Fibroblast of lung (primary cell): Measurements from ENCODE around the gene MTARC1.

Experiments
- EZH2 ChIP-seq: IDR thresholded peaks from 2 replicates; pipeline ENCODE4 v1.5.1; 2012; ENCODE audit warnings: low read length, control low read depth, mild to moderate bottlenecking; ENCODE audit errors: missing control alignments
- TF ChIP-seq, protein P1 (sequence below), 2 donors: IDR thresholded peaks in 1 of 2; conservative IDR thresholded peaks in 1 of 2; 1 replicate in 1 of 2; 2 replicates in 1 of 2; pipeline ENCODE4 v1.5.1; 2011 to 2012; ENCODE audit warnings: low read length in 2 of 2, control low read depth in 1 of 2, inconsistent platforms in 1 of 2, low read depth in 1 of 2, mild to moderate bottlenecking in 1 of 2

DNA sequence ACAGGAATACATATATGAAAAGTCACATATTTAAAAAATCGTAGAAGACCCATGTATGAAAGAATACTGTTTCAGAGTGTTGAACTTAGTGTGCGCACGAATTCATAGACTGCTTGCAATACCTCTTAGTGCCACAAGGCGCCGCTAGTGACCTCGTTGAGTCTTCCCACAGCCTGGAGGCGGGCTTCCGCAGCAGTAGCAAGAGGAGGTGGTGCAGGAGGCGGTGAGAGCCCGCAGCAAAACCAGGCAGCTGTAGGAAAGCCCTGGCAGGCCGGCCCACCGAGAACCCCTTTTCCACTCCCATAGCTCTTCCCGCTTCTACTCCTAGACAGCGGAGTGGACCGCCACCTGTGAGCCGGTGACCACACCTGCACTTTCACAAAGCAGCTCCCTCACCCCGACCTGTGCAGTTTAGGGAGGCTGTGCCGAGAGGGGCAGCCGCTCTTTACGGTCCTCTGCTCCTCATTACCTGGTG, 23.5 kb downstream of the MTARC1 start:
- TF ChIP-seq, protein P1, sequence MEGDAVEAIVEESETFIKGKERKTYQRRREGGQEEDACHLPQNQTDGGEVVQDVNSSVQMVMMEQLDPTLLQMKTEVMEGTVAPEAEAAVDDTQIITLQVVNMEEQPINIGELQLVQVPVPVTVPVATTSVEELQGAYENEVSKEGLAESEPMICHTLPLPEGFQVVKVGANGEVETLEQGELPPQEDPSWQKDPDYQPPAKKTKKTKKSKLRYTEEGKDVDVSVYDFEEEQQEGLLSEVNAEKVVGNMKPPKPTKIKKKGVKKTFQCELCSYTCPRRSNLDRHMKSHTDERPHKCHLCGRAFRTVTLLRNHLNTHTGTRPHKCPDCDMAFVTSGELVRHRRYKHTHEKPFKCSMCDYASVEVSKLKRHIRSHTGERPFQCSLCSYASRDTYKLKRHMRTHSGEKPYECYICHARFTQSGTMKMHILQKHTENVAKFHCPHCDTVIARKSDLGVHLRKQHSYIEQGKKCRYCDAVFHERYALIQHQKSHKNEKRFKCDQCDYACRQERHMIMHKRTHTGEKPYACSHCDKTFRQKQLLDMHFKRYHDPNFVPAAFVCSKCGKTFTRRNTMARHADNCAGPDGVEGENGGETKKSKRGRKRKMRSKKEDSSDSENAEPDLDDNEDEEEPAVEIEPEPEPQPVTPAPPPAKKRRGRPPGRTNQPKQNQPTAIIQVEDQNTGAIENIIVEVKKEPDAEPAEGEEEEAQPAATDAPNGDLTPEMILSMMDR (conservative IDR thresholded peaks at IDR 0.05 in 1 of 2, IDR thresholded peaks at IDR 0.05 in 1 of 2; ENCODE audit: low read depth in 1 of 2, low read length in 2 of 2): peak; percentile 96 to 98
- TF ChIP-seq EZH2: no peak
